ENCODE results near the gene ZNF850.
A peak's percentile ranks its signal among the peaks of the same experiment; 100 is the strongest.

Gene ZNF850

GRCh38 chr19:36686365-36687213 is 86.0 kb downstream of the ZNF850 start:
- H3K4me3 ChIP-seq (ENCODE audit: low read depth, low read length) = peak overlapping the region; percentile 93
- no peak for TF ChIP-seq CTCF (IDR thresholded peaks at IDR 0.05; ENCODE audit: low read depth, low read length)

DNA sequence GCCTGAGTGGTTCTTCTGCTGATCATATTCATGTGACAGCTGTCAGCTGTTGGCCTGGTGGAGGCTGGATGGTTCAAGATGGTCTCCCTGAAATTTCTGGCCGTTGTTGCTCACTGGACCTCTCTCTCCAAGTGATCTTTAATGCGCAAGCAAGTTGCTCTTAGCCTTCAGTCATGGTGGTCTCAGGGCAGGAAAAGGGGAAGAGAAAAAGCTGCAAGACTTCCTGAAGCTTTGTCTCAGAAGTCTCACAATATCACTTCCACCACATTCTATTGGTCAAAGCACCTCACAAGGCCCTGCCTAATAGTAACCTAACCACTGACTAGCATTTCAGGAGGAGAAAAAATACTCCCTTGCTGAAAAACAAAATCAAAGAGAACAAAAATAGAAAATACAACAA is 86.8 kb downstream of the ZNF850 start:
- H3K4me3 ChIP-seq (ENCODE audit: low read depth, low read length) = no peak overlapping the region

GRCh38 chr19:36679455-36679854 is 93.2 kb downstream of the ZNF850 start:
- no peak for TF ChIP-seq CTCF (IDR thresholded peaks at IDR 0.05; ENCODE audit: low read depth, low read length)
- no peak overlapping the region for H3K4me3 ChIP-seq (ENCODE audit: low read depth, low read length)

More for the DNA sequence above, 86.8 kb downstream of the ZNF850 start:
- no peak for TF ChIP-seq CTCF (IDR thresholded peaks at IDR 0.05; ENCODE audit: low read depth, low read length)

GRCh38 chr19:36674201-36674600 is 98.4 kb downstream of the ZNF850 start:
- no peak for TF ChIP-seq CTCF (IDR thresholded peaks at IDR 0.05; ENCODE audit: low read depth, low read length)
- no peak overlapping the region for H3K4me3 ChIP-seq (ENCODE audit: low read depth, low read length)

- no peak for TF ChIP-seq CTCF (IDR thresholded peaks at IDR 0.05; ENCODE audit: low read depth, low read length)
These were observed 100.2 kb downstream of the ZNF850 start for GRCh38 chr19:36672368-36672767.

DNA sequence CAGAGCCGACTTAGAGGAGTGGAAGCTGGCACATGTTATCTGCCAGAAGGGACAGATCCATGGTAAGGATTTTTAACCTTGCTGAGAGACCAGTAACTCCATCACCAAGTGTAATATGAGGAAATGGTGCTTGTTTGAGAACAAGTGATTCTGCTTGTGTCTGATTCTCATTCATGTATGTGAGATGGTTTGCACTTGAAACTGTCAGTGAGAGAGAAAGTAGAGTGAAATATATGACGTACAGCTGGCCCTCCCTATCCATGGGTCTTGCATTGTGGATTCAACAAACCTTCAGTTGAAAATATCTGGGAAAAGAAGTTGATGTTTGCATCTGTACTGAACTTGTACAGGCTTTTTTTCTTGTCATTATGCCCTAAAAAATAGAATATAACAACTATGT is 104.0 kb downstream of the ZNF850 start:
- TF ChIP-seq CTCF (IDR thresholded peaks at IDR 0.05; ENCODE audit: low read depth, low read length) = no peak
- no peak overlapping the region for H3K4me3 ChIP-seq (ENCODE audit: low read depth, low read length)

More at GRCh38 chr19:36672368-36672767, 100.2 kb downstream of the ZNF850 start:
- no peak overlapping the region for H3K4me3 ChIP-seq (ENCODE audit: low read depth, low read length)

DNA sequence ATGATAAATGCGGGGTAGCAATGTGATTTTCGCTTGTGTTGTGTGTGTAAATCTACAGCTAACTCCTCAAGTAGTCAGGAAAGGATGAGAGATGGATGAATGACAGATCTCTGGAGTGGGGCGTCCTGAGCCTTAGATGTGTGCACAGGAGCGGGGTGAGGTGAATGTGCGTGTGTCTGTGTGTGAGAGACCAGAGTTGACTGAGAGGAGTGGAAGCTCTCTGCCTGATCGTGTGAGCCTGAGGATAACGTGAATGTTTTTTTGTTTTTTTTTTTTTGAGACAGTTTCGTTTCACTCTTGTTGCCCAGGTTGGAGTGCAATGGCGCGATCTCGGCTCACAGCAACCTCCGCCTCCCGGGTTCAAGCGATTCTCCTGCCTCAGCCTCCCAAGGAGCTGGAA is 106.8 kb downstream of the ZNF850 start:
- peak overlapping the region; percentile 95 for H3K4me3 ChIP-seq (ENCODE audit: low read depth, low read length)
- TF ChIP-seq CTCF (IDR thresholded peaks at IDR 0.05; ENCODE audit: low read depth, low read length) = no peak
